WTC11 (cell line): ENCODE results near the gene RECK. TPM values are rescaled to one million over a fixed set of nuclear protein-coding genes. Genes with fewer than 3 reads are reported as not detected.

ENCODE experiments used
- ATAC-seq: fragments of 200-7000 bp; cut with Tn5 transposase; 2 replicates; pipeline ENCODE4 v1.10.0; 2021; ENCODE audit warnings: mild to moderate bottlenecking, moderate library complexity
- CTCF ChIA-PET: fragments of 300-600 bp; sonication (Branson Sonifier 250); formaldehyde crosslinking; loops from one replicate; lab custom pipeline; 2021; ENCODE audit warnings: antibody characterized with exemption; lab: Charles Lee
- POLR2A ChIA-PET: fragments of 350-600 bp; sonication (Branson Sonifier 250); formaldehyde crosslinking; loops from one replicate; lab custom pipeline; 2021; ENCODE audit warnings: antibody characterized with exemption; lab: Charles Lee
- DNase-seq: peaks from one replicate; pipeline ENCODE4 v3.0.0; 2021; ENCODE audit warnings: low spot score
- H3K27ac Mint-ChIP-seq: 2 replicates; pipeline ENCODE4 v1.8.0; 2021; ENCODE audit warnings: mixed read lengths
- H3K27me3 Mint-ChIP-seq: 2 replicates; pipeline ENCODE4 v1.8.0; 2021; ENCODE audit warnings: low read depth, mild to moderate bottlenecking, moderate library complexity, mixed read lengths
- H3K36me3 Mint-ChIP-seq: 2 replicates; pipeline ENCODE4 v1.8.0; 2021; ENCODE audit warnings: mixed read lengths
- H3K4me1 Mint-ChIP-seq: 2 replicates; pipeline ENCODE4 v1.8.0; 2022; ENCODE audit warnings: mixed read lengths
- H3K4me3 Mint-ChIP-seq: 2 replicates; pipeline ENCODE4 v1.8.0; 2021; ENCODE audit warnings: mild to moderate bottlenecking, moderate library complexity, mixed read lengths
- H3K9me3 Mint-ChIP-seq: 2 replicates; pipeline ENCODE4 v1.8.0; 2021; ENCODE audit warnings: mixed read lengths
- ATF1 ChIP-seq: sonication (generic); formaldehyde crosslinking; IDR thresholded peaks from 2 replicates; pipeline ENCODE4 v1.8.1; 2023; ENCODE audit warnings: mild to moderate bottlenecking, moderate library complexity, missing genetic modification reagents
- ATF2 ChIP-seq: sonication (generic); formaldehyde crosslinking; IDR thresholded peaks from 2 replicates; pipeline ENCODE4 v1.8.1; 2022; ENCODE audit warnings: low read depth, missing genetic modification reagents, borderline replicate concordance
- ATF6 ChIP-seq: sonication (generic); formaldehyde crosslinking; IDR thresholded peaks from 2 replicates; pipeline ENCODE4 v1.8.1; 2023; ENCODE audit warnings: mild to moderate bottlenecking, missing genetic modification reagents
- ESRRA ChIP-seq: sonication (generic); formaldehyde crosslinking; IDR thresholded peaks from 2 replicates; pipeline ENCODE4 v1.8.1; 2022; ENCODE audit warnings: mild to moderate bottlenecking, missing genetic modification reagents, borderline replicate concordance
- FOXP4 ChIP-seq: sonication (generic); formaldehyde crosslinking; IDR thresholded peaks from 2 replicates; pipeline ENCODE4 v1.8.0; 2022; ENCODE audit warnings: mild to moderate bottlenecking, missing genetic modification reagents
- HMGXB4 ChIP-seq: sonication (generic); formaldehyde crosslinking; IDR thresholded peaks from 2 replicates; pipeline ENCODE4 v1.8.1; 2023; ENCODE audit warnings: mild to moderate bottlenecking, moderate library complexity, missing genetic modification reagents
- KAT7 ChIP-seq: sonication (generic); formaldehyde crosslinking; IDR thresholded peaks from 2 replicates; pipeline ENCODE4 v1.8.1; 2023; ENCODE audit warnings: missing genetic modification reagents, mild to moderate bottlenecking, borderline replicate concordance
- NFATC4 ChIP-seq: fragments of 250-450 bp; sonication (Bioruptor Pico); IDR thresholded peaks from 2 replicates; pipeline ENCODE4 v1.9.0; 2021; ENCODE audit warnings: mild to moderate bottlenecking
- PRDM15 ChIP-seq: sonication (generic); formaldehyde crosslinking; IDR thresholded peaks from 2 replicates; pipeline ENCODE4 v1.8.0; 2022; ENCODE audit warnings: missing genetic modification reagents
- PRRX2 ChIP-seq: fragments of 250-450 bp; sonication (Bioruptor Pico); IDR thresholded peaks from 2 replicates; pipeline ENCODE4 v1.8.0; 2021; ENCODE audit warnings: mild to moderate bottlenecking
- TEAD4 ChIP-seq: sonication (generic); formaldehyde crosslinking; IDR thresholded peaks from 2 replicates; pipeline ENCODE4 v1.8.0; 2022; ENCODE audit warnings: mild to moderate bottlenecking, missing genetic modification reagents
- ZNF232 ChIP-seq: sonication (generic); formaldehyde crosslinking; IDR thresholded peaks from 2 replicates; pipeline ENCODE4 v1.8.0; 2022; ENCODE audit warnings: mild to moderate bottlenecking, missing genetic modification reagents
- ZNF423 ChIP-seq: fragments of 250-450 bp; sonication (Bioruptor Pico); IDR thresholded peaks from 2 replicates; pipeline ENCODE4 v2.1.2; 2022; ENCODE audit warnings: mild to moderate bottlenecking, moderate library complexity
- total RNA-seq: library from RNA; stranded (reverse); gene quantifications from 3 replicates; pipeline ENCODE4 v1.2.3, GENCODE V29; 2021

RECK gene
- total RNA-seq, 1 experiment from 2014 or later = 11.2 TPM

GRCh38 chr9:36151316-36152210, 114.8 kb downstream of the RECK start (continued):
- TF ChIP-seq PRDM15 (CRISPR knock-in tag) (no peak), ZNF232 (CRISPR knock-in tag) (no peak), FOXP4 (CRISPR knock-in tag) (no peak), HMGXB4 (CRISPR knock-in tag) (no peak)

- CTCF ChIA-PET = interaction anchor here (0.6 to 1.2 kb wide), 3 partner anchors 13 to 270 kb away, joined by 3 read pairs; no protein-coding TSS in a partner anchor
- Mint-ChIP-seq H3K36me3 (peaks cover 9% of the 10 kb centered on the region), H3K27ac (no peak overlapping the region), H3K4me3 (no peak overlapping the region), H3K9me3 (peaks cover 4% of the 10 kb centered on the region), H3K27me3 (no peaks in the 10 kb centered on the region), H3K4me1 (peaks cover 6% of the 10 kb centered on the region; the same call in 1 of the 2 replicates)
- no peak for TF ChIP-seq TEAD4 (CRISPR knock-in tag)
- TF ChIP-seq ATF2 (CRISPR knock-in tag) = no peak
- no peak for TF ChIP-seq PRRX2
- no peak for TF ChIP-seq ATF6
- POLR2A ChIA-PET = interaction anchor here (2.2 kb wide), 1 partner anchor 10 kb away, joined by 8 read pairs; no protein-coding TSS in a partner anchor
- DNase-seq = no peak
- no peak for ATAC-seq
Measured at GRCh38 chr9:36152741-36153438, 116.2 kb downstream of the RECK start.

GRCh38 chr9:36153746-36154145, 117.0 kb downstream of the RECK start:
- Mint-ChIP-seq H3K4me1 (peaks cover 6% of the 10 kb centered on the region; the same call in 1 of the 2 replicates), H3K27me3 (no peaks in the 10 kb centered on the region), H3K4me3 (no peak overlapping the region), H3K9me3 (peaks cover 11% of the 10 kb centered on the region), H3K27ac (no peak overlapping the region), H3K36me3 (peaks cover 16% of the 10 kb centered on the region)
- ChIA-PET CTCF (interaction anchor here (2.0 kb wide), 1 partner anchor 10 kb away, joined by 11 read pairs; no protein-coding TSS in a partner anchor), POLR2A (interaction anchor here (0.8 kb wide), 1 partner anchor 11 kb away, joined by 3 read pairs; no protein-coding TSS in a partner anchor)
- ATAC-seq = no peak
- DNase-seq = no peak
- no peak for TF ChIP-seq NFATC4 (CRISPR knock-in tag)
- TF ChIP-seq ESRRA (CRISPR knock-in tag) = no peak
- TF ChIP-seq ATF1 (CRISPR knock-in tag) = no peak
- no peak for TF ChIP-seq PRDM15 (CRISPR knock-in tag)
- TF ChIP-seq KAT7 (CRISPR knock-in tag) = no peak
- no peak for TF ChIP-seq ZNF423 (CRISPR knock-in tag)
